Measurements from ENCODE around the gene LRRC10. TPM values are rescaled to one million over a fixed set of nuclear protein-coding genes. Genes with fewer than 3 reads are reported as not detected.

LRRC10 gene
- total and polyA plus RNA-seq, 2 donors (not counting 3 experiments of a cell fraction or from before 2014, with no cell fraction given) = not detected

DNA sequence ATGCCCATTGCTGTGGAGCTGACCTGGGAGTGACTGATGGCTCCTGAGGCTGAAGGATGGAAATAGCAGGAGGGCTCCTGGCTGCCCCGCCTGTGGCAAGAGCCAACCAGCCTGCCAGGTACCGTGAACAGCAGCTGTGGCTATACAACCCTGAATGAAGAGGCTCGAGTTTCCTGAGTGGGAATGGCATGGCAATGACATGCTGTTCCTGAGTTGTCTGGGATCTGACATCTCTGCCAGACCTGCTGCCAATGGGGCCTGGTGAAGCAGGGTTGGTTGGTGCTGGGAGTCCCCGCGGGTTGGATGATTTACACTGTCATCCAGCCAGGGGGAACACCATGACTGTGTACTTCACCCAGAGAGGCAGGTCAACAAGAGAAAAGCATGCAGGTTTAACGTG, 31.8 kb upstream of the LRRC10 start:
- no peak for DNase-seq (ENCODE audit: low read depth, low spot score)
- no peaks in the 10 kb centered on the region for H3K9me1 ChIP-seq (replicated peaks; ENCODE audit: control insufficient read depth, extremely low read depth, insufficient read depth, low read length)
- BruUV-seq (replicated peaks) = no TSS peak
- no peaks in the 10 kb centered on the region for H3K4me1 ChIP-seq (ENCODE audit: control insufficient read depth, extremely low read depth, insufficient read depth, low read length)
- no peak overlapping the region for H2AFZ ChIP-seq (ENCODE audit: low read depth, low read length)
- H3K4me2 ChIP-seq (ENCODE audit: insufficient read depth, low read length) = no peak overlapping the region
- POLR2A ChIA-PET = no interaction called here
- intact Hi-C loops (cut with micrococcal nuclease) = no loop called here
- H3K9ac ChIP-seq (replicated peaks; ENCODE audit: extremely low read depth, insufficient read depth, low read length) = no peak overlapping the region
- FAIRE-seq = no peak
- H3K36me3 ChIP-seq (ENCODE audit: control insufficient read depth in 2 of 2, extremely low read depth in 1 of 2, insufficient read depth in 2 of 2, low read length in 2 of 2) = no peaks in the 10 kb centered on the region
- H3K79me2 ChIP-seq (ENCODE audit: control insufficient read depth, insufficient read depth, low read length) = no peaks in the 10 kb centered on the region
- H3K27me3 ChIP-seq (ENCODE audit: control insufficient read depth in 2 of 2, insufficient read depth in 2 of 2, low read length in 2 of 2) = no peaks in the 10 kb centered on the region
- H3K27ac ChIP-seq (ENCODE audit: insufficient read depth, low read depth, low read length) = no peak overlapping the region
- TF ChIP-seq JUN (IDR thresholded peaks at IDR 0.05; ENCODE audit: borderline replicate concordance, insufficient read depth, insufficient read length, low read depth) = no peak
- TF ChIP-seq POLR2AphosphoS5 (IDR thresholded peaks at IDR 0.05; ENCODE audit: insufficient read depth, low read depth, low read length) = no peak
- TF ChIP-seq EZH2 (IDR thresholded peaks at IDR 0.05; ENCODE audit: borderline replicate concordance, low read depth, low read length, severe bottlenecking) = no peak
- TF ChIP-seq, protein P1, sequence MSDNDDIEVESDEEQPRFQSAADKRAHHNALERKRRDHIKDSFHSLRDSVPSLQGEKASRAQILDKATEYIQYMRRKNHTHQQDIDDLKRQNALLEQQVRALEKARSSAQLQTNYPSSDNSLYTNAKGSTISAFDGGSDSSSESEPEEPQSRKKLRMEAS (IDR thresholded peaks at IDR 0.05; ENCODE audit: insufficient read depth, insufficient read length) = no peak
- no peak for TF ChIP-seq POLR2A (IDR thresholded peaks at IDR 0.05; ENCODE audit: low read depth, low read length)
- TF ChIP-seq, protein P2, sequence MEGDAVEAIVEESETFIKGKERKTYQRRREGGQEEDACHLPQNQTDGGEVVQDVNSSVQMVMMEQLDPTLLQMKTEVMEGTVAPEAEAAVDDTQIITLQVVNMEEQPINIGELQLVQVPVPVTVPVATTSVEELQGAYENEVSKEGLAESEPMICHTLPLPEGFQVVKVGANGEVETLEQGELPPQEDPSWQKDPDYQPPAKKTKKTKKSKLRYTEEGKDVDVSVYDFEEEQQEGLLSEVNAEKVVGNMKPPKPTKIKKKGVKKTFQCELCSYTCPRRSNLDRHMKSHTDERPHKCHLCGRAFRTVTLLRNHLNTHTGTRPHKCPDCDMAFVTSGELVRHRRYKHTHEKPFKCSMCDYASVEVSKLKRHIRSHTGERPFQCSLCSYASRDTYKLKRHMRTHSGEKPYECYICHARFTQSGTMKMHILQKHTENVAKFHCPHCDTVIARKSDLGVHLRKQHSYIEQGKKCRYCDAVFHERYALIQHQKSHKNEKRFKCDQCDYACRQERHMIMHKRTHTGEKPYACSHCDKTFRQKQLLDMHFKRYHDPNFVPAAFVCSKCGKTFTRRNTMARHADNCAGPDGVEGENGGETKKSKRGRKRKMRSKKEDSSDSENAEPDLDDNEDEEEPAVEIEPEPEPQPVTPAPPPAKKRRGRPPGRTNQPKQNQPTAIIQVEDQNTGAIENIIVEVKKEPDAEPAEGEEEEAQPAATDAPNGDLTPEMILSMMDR (IDR thresholded peaks at IDR 0.05; ENCODE audit: extremely low read depth in 1 of 2, insufficient read depth in 1 of 2, low read depth in 1 of 2, low read length in 2 of 2) = no peak
- TF ChIP-seq GATA2 (IDR thresholded peaks at IDR 0.05; ENCODE audit: insufficient read depth, insufficient read length, low read depth, low read length) = no peak
- TF ChIP-seq MYC (IDR thresholded peaks at IDR 0.05; ENCODE audit: low read depth, low read length) = no peak
- TF ChIP-seq FOS (IDR thresholded peaks at IDR 0.05; ENCODE audit: borderline replicate concordance, insufficient read depth, low read length) = no peak
- no peaks in the 10 kb centered on the region for H4K20me1 ChIP-seq (replicated peaks; ENCODE audit: control insufficient read depth, extremely low read depth, insufficient read depth, low read length)
- CTCF ChIA-PET = interaction anchor here (4.7 to 6.7 kb wide), 2 partner anchors 254 to 285 kb away, joined by 37 to 133 read pairs; no protein-coding TSS in a partner anchor
- dilution Hi-C loops (cut with MboI; ENCODE audit: extremely low pct_ligation_motif_present, low sequenced_read_pairs) = no loop called here
- no peak overlapping the region for H3K4me3 ChIP-seq (replicated peaks in 1 of 3; ENCODE audit: insufficient read depth in 1 of 3, low read depth in 1 of 3, low read length in 3 of 3)
- H3K9me3 ChIP-seq (replicated peaks; ENCODE audit: control insufficient read depth, insufficient read depth, low read length) = no peaks in the 10 kb centered on the region

Measured in endothelial cell of umbilical vein (primary cell).